HG03159 (cell line): ENCODE results near the gene RB1.

Experiments used
- ATAC-seq: cut with Tn5 transposase; IDR thresholded peaks from one replicate; pipeline ENCODE4 v1.9.1; 2021; ENCODE audit warnings: mild to moderate bottlenecking, moderate library complexity; ENCODE audit not compliant: unreplicated experiment

Gene RB1

GRCh38 chr13:48492096-48492440, 188.5 kb downstream of the RB1 start:
- ATAC-seq = peak; percentile 55

- peak; percentile 82 for ATAC-seq
Observed at GRCh38 chr13:48492470-48493065, 189.0 kb downstream of the RB1 start.

- ATAC-seq = no peak
Observed at GRCh38 chr13:48493066-48493765, 189.7 kb downstream of the RB1 start.

GRCh38 chr13:48493851-48494250, 190.3 kb downstream of the RB1 start:
- no peak for ATAC-seq

- no peak for ATAC-seq
Observed at GRCh38 chr13:48494874-48495273, 191.3 kb downstream of the RB1 start.

GRCh38 chr13:48496271-48497161, 193.0 kb downstream of the RB1 start:
- no peak for ATAC-seq

GRCh38 chr13:48497669-48498068, 194.1 kb downstream of the RB1 start:
- no peak for ATAC-seq

GRCh38 chr13:48500652-48501197, 197.2 kb downstream of the RB1 start:
- peak; percentile 55 for ATAC-seq

GRCh38 chr13:48501705-48502104, 198.2 kb downstream of the RB1 start:
- ATAC-seq = peak; percentile 37

GRCh38 chr13:48502601-48503319, 199.2 kb downstream of the RB1 start:
- ATAC-seq = no peak

- ATAC-seq = no peak
Observed at GRCh38 chr13:48504606-48505005, 201.1 kb downstream of the RB1 start.

- ATAC-seq = no peak
Observed at GRCh38 chr13:48505012-48505411, 201.5 kb downstream of the RB1 start.

- ATAC-seq = peak; percentile 68
Observed at GRCh38 chr13:48505597-48506091, 202.1 kb downstream of the RB1 start.

- ATAC-seq = peak; percentile 8
Observed at GRCh38 chr13:48506092-48506701, 202.6 kb downstream of the RB1 start.

GRCh38 chr13:48507021-48507420, 203.5 kb downstream of the RB1 start:
- ATAC-seq = no peak

- ATAC-seq = no peak
Observed at GRCh38 chr13:48508011-48508410, 204.5 kb downstream of the RB1 start.

- no peak for ATAC-seq
Observed at GRCh38 chr13:48510698-48511097, 207.1 kb downstream of the RB1 start.

GRCh38 chr13:48511621-48512230, 208.2 kb downstream of the RB1 start:
- no peak for ATAC-seq

- no peak for ATAC-seq
Observed at GRCh38 chr13:48514793-48515192, 211.2 kb downstream of the RB1 start.

- no peak for ATAC-seq
Observed at GRCh38 chr13:48515732-48516131, 212.2 kb downstream of the RB1 start.
